Endothelial cell of umbilical vein (primary cell): Measurements from ENCODE around the gene ACER3. TPM values are rescaled to one million over a fixed set of nuclear protein-coding genes. Genes with fewer than 3 reads are reported as not detected.

Experiments used
- BruUV-seq: library from RNA; stranded (reverse); fragments of 400-500 nt; replicated peaks from 2 replicates; lab custom pipeline; 2021; lab: Mats Ljungman, UMichigan
- CTCF ChIA-PET: fragments of 300-600, 350-600 bp; sonication (Branson Sonifier 250); formaldehyde crosslinking; loops from one replicate; lab custom pipeline; 2021; ENCODE audit warnings: antibody characterized with exemption, inconsistent platforms; lab: Charles Lee
- POLR2A ChIA-PET: fragments of 300-600, 350-600 bp; sonication (Branson Sonifier 250); formaldehyde crosslinking; loops from one replicate; lab custom pipeline; 2021; ENCODE audit warnings: antibody characterized with exemption, inconsistent platforms; lab: Charles Lee
- DNase-seq: peaks from one replicate; pipeline ENCODE4 v3.0.0-alpha.2; 2011; ENCODE audit warnings: low read depth, low spot score
- FAIRE-seq: peaks from 2 replicates; lab custom pipeline; 2011; peaks lifted over from hg19 to GRCh38; lab: Jason Lieb, UNC
- H2AFZ ChIP-seq: 2 replicates; pipeline ENCODE4 v1.6.0; 2012; ENCODE audit warnings: low read depth, low read length, control low read depth, inconsistent platforms
- H3K27ac ChIP-seq: 2 replicates; pipeline ENCODE4 v1.5.1; 2011; ENCODE audit warnings: low read depth, mild to moderate bottlenecking, control low read depth, low read length, moderate library complexity; ENCODE audit not compliant: insufficient read depth
- H3K27me3 ChIP-seq, 2 experiments: 2 replicates each; pipeline versions ENCODE4 v1.6.0 to v1.6.1; 2011; ENCODE audit warnings: low read length in 2 of 2, mixed read lengths in 1 of 2; ENCODE audit not compliant: control insufficient read depth in 2 of 2, insufficient read depth in 2 of 2
- H3K36me3 ChIP-seq, 2 experiments: 2 replicates in 1 of 2; 3 replicates in 1 of 2; pipeline ENCODE4 v1.5.1; 2011; ENCODE audit warnings: low read length in 2 of 2, mild to moderate bottlenecking in 1 of 2, moderate library complexity in 1 of 2; ENCODE audit not compliant: control insufficient read depth in 2 of 2, insufficient read depth in 2 of 2; ENCODE audit errors: extremely low read depth in 1 of 2
- H3K4me1 ChIP-seq: 3 replicates; pipeline ENCODE4 v1.5.1; 2011; ENCODE audit warnings: mild to moderate bottlenecking, low read length; ENCODE audit not compliant: control insufficient read depth, insufficient read depth; ENCODE audit errors: extremely low read depth
- H3K4me2 ChIP-seq: 2 replicates; pipeline ENCODE4 v1.6.1; 2011; ENCODE audit warnings: low read length, control low read depth, mixed read lengths; ENCODE audit not compliant: insufficient read depth
- H3K4me3 ChIP-seq, 3 experiments: fragments of 200-600 bp in 1 of 3; sonication (generic), shearing (Covaris generic) in 1 of 3; replicated peaks in 1 of 3; 2 replicates each; pipeline ENCODE4 v1.5.1; 2011 to 2016; ENCODE audit warnings: control low read depth in 3 of 3, low read length in 3 of 3, mild to moderate bottlenecking in 2 of 3, inconsistent platforms in 1 of 3, low read depth in 1 of 3, moderate library complexity in 1 of 3; ENCODE audit not compliant: insufficient read depth in 1 of 3
- H3K79me2 ChIP-seq: 2 replicates; pipeline ENCODE4 v1.6.0; 2012; ENCODE audit warnings: low read length, inconsistent platforms; ENCODE audit not compliant: control insufficient read depth, insufficient read depth
- H3K9ac ChIP-seq: replicated peaks from 2 replicates; pipeline ENCODE3; 2011; ENCODE audit warnings: low read length, control low read depth; ENCODE audit not compliant: insufficient read depth; ENCODE audit errors: extremely low read depth
- H3K9me1 ChIP-seq: replicated peaks from 3 replicates; pipeline ENCODE4 v1.6.0; 2011; ENCODE audit warnings: mild to moderate bottlenecking, low read length; ENCODE audit not compliant: control insufficient read depth, insufficient read depth; ENCODE audit errors: extremely low read depth
- H3K9me3 ChIP-seq: replicated peaks from 2 replicates; pipeline ENCODE4 v1.5.1; 2012; ENCODE audit warnings: low read length, inconsistent platforms; ENCODE audit not compliant: control insufficient read depth, insufficient read depth
- H4K20me1 ChIP-seq: replicated peaks from 2 replicates; pipeline ENCODE3; 2011; ENCODE audit warnings: mild to moderate bottlenecking, low read length; ENCODE audit not compliant: control insufficient read depth, insufficient read depth; ENCODE audit errors: extremely low read depth
- CTCF ChIP-seq, 2 donors: IDR thresholded peaks; 1 replicate in 1 of 2; 2 replicates in 1 of 2; pipeline ENCODE4 v1.5.1; 2011; ENCODE audit warnings: low read length in 2 of 2, mild to moderate bottlenecking in 2 of 2, moderate library complexity in 2 of 2, control low read depth in 1 of 2, inconsistent platforms in 1 of 2, low read depth in 1 of 2; ENCODE audit not compliant: insufficient read depth in 1 of 2; ENCODE audit errors: extremely low read depth in 1 of 2
- EZH2 ChIP-seq: IDR thresholded peaks from 2 replicates; pipeline ENCODE4 v1.6.1; 2012; ENCODE audit warnings: borderline replicate concordance, low read depth, mild to moderate bottlenecking, moderate library complexity, low read length, inconsistent platforms; ENCODE audit not compliant: severe bottlenecking
- FOS ChIP-seq: IDR thresholded peaks from 2 replicates; pipeline ENCODE4 v1.6.1; 2011; ENCODE audit warnings: mild to moderate bottlenecking, low read length, moderate library complexity, borderline replicate concordance; ENCODE audit not compliant: insufficient read depth
- GATA2 ChIP-seq: IDR thresholded peaks from 2 replicates; pipeline ENCODE4 v1.7.0; 2011; ENCODE audit warnings: low read depth, mild to moderate bottlenecking, moderate library complexity, mixed read lengths, low read length; ENCODE audit not compliant: insufficient read length, insufficient read depth
- JUN ChIP-seq: IDR thresholded peaks from 2 replicates; pipeline ENCODE4 v1.6.1; 2011; ENCODE audit warnings: borderline replicate concordance, low read depth; ENCODE audit not compliant: insufficient read length, insufficient read depth
- MAX ChIP-seq: IDR thresholded peaks from 2 replicates; pipeline ENCODE4 v1.6.1; 2011; ENCODE audit not compliant: insufficient read depth, insufficient read length
- MYC ChIP-seq: IDR thresholded peaks from one replicate; pipeline ENCODE4 v1.6.1; 2011; ENCODE audit warnings: mild to moderate bottlenecking, low read depth, low read length
- POLR2A ChIP-seq: IDR thresholded peaks from 2 replicates; pipeline ENCODE4 v1.6.1; 2012; ENCODE audit warnings: low read depth, mild to moderate bottlenecking, control low read depth, low read length
- POLR2AphosphoS5 ChIP-seq: IDR thresholded peaks from 2 replicates; pipeline ENCODE4 v1.6.1; 2012; ENCODE audit warnings: low read depth, mild to moderate bottlenecking, control low read depth, low read length, moderate library complexity; ENCODE audit not compliant: insufficient read depth
- dilution Hi-C: fragments of 300-500 bp; cut with MboI; formaldehyde crosslinking; loops from one replicate; pipeline ENCODE4 v1.15.0; 2019; ENCODE audit warnings: low sequenced_read_pairs; ENCODE audit not compliant: extremely low pct_ligation_motif_present
- intact Hi-C: fragments of 100-400 bp; cut with micrococcal nuclease; formaldehyde crosslinking; loops from one replicate; pipeline ENCODE4 v1.10.0; 2022
- polyA plus RNA-seq, 4 experiments: library from polyadenylated mRNA; depleted of rRNA in 3 of 4; stranded (reverse) in 3 of 4; unstranded in 1 of 4; fragments of >200 nt; gene quantifications; 2 replicates each; pipeline versions ENCODE4 v1.2.1 to v1.2.3, GENCODE V29; 2011 to 2012; ENCODE audit warnings: missing spikeins in 1 of 4
- total RNA-seq: library from RNA; stranded (reverse); gene quantifications from 2 replicates; pipeline ENCODE4 v1.2.3, GENCODE V29; 2021

ACER3 gene
- total and polyA plus RNA-seq, 2 donors (not counting 3 experiments of a cell fraction or from before 2014, with no cell fraction given) = 9.9 to 31.6 TPM

GRCh38 chr11:76977791-76978190 is 117.1 kb downstream of the ACER3 start:
- H3K27ac ChIP-seq = no peak overlapping the region
- dilution Hi-C loops = no loop called here
- peaks cover 0 to 2% of the 10 kb centered on the region in 2 experiments for H3K36me3 ChIP-seq
- CTCF ChIA-PET = interaction anchor here (1.0 kb wide), 1 partner anchor 58 kb away, joined by 3 read pairs; no protein-coding TSS in a partner anchor
- no peaks in the 10 kb centered on the region for H3K4me1 ChIP-seq
- no peak for FAIRE-seq
- H3K4me3 ChIP-seq = no peak overlapping the region
- no peak for DNase-seq
- H3K9ac ChIP-seq = no peak overlapping the region
- intact Hi-C loops = no loop called here
- no peaks in the 10 kb centered on the region for H4K20me1 ChIP-seq
- H2AFZ ChIP-seq = no peak overlapping the region
- H3K27me3 ChIP-seq = no peaks in the 10 kb centered on the region
- no peaks in the 10 kb centered on the region for H3K79me2 ChIP-seq
- H3K9me1 ChIP-seq = no peaks in the 10 kb centered on the region
- TF ChIP-seq CTCF (IDR thresholded peaks at IDR 0.05; ENCODE audit: extremely low read depth in 1 of 2, insufficient read depth in 1 of 2, low read depth in 1 of 2, low read length in 2 of 2) = no peak
- TF ChIP-seq MYC = no peak
- TF ChIP-seq EZH2 = no peak
- TF ChIP-seq MAX = no peak
- no peak for TF ChIP-seq JUN
- no peak for TF ChIP-seq GATA2
- no peak for TF ChIP-seq FOS
- no peak for TF ChIP-seq POLR2A
- no peak for TF ChIP-seq POLR2AphosphoS5
- no peaks in the 10 kb centered on the region for H3K9me3 ChIP-seq
- POLR2A ChIA-PET = no interaction called here
- no peak overlapping the region for H3K4me2 ChIP-seq
- BruUV-seq = no TSS peak
